Brain pericyte (primary cell): ENCODE data around the gene RPL27.

ENCODE experiments used
- DNase-seq: peaks from one replicate; pipeline ENCODE4 v3.0.0-alpha.2; 2012; ENCODE audit warnings: low read depth, low spot score

RPL27 gene

GRCh38 chr17:43051969-43052368 is 53.8 kb downstream of the RPL27 start:
- no peak for DNase-seq
